GM12878 (cell line): ENCODE data around the gene DCTN2. TPM values are rescaled to one million over a fixed set of nuclear protein-coding genes. Genes with fewer than 3 reads are reported as not detected.

Source experiments
- ATF2 ChIP-seq: IDR thresholded peaks from 2 replicates; pipeline ENCODE4 v1.6.1; 2012; ENCODE audit warnings: low read length, inconsistent platforms
- CREM ChIP-seq: IDR thresholded peaks from 2 replicates; pipeline ENCODE4 v1.6.1; 2014; ENCODE audit warnings: antibody characterized with exemption, low read depth
- E2F4 ChIP-seq: IDR thresholded peaks from 2 replicates; pipeline ENCODE4 v1.6.1; 2012; ENCODE audit warnings: low read depth, low read length, improper control_type of control experiment
- JUNB ChIP-seq: IDR thresholded peaks from 2 replicates; pipeline ENCODE4 v1.6.1; 2016; ENCODE audit warnings: antibody characterized with exemption, mild to moderate bottlenecking
- JUND ChIP-seq: IDR thresholded peaks from 2 replicates; pipeline ENCODE4 v1.6.1; 2012; ENCODE audit warnings: low read depth, mild to moderate bottlenecking, low read length, improper control_type of control experiment, moderate library complexity
- KDM1A ChIP-seq: fragments of 200-600 bp; sonication (generic); IDR thresholded peaks from 2 replicates; pipeline ENCODE4 v1.6.1; 2016; ENCODE audit warnings: borderline replicate concordance
- MTA3 ChIP-seq: IDR thresholded peaks from 2 replicates; pipeline ENCODE4 v1.6.1; 2012; ENCODE audit warnings: low read length, inconsistent platforms, borderline replicate concordance
- MXI1 ChIP-seq: fragments of 150-350 bp; IDR thresholded peaks from 2 replicates; pipeline ENCODE4 v1.6.1; 2011; ENCODE audit warnings: low read depth, mild to moderate bottlenecking, inconsistent platforms, low read length, improper control_type of control experiment
- POLR2AphosphoS5 ChIP-seq: IDR thresholded peaks from 2 replicates; pipeline ENCODE4 v1.6.1; 2011; ENCODE audit warnings: mild to moderate bottlenecking, low read length, inconsistent platforms
- REST ChIP-seq: IDR thresholded peaks from 2 replicates; pipeline ENCODE4 v1.6.1; 2012; ENCODE audit warnings: mild to moderate bottlenecking, low read depth, low read length
- SMAD1 ChIP-seq: fragments of 450-650 bp; IDR thresholded peaks from 2 replicates; pipeline ENCODE4 v1.6.1; 2018; ENCODE audit warnings: mild to moderate bottlenecking, low read depth; ENCODE audit not compliant: partially characterized antibody
- SP1 ChIP-seq: IDR thresholded peaks from one replicate; pipeline ENCODE4 v1.6.1; 2011; ENCODE audit warnings: low read depth, low read length
- SPI1 ChIP-seq: IDR thresholded peaks from 2 replicates; pipeline ENCODE4 v1.6.1; 2011; ENCODE audit warnings: low read depth, mild to moderate bottlenecking, low read length, moderate library complexity, borderline replicate concordance; ENCODE audit not compliant: insufficient read depth
- TAF1 ChIP-seq: IDR thresholded peaks from 2 replicates; pipeline ENCODE4 v1.6.1; 2011; ENCODE audit warnings: mild to moderate bottlenecking, low read depth, low read length, borderline replicate concordance
- USF1 ChIP-seq: IDR thresholded peaks from 2 replicates; pipeline ENCODE4 v1.6.1; 2011; ENCODE audit warnings: borderline replicate concordance, low read depth, mild to moderate bottlenecking, moderate library complexity, mixed read lengths, low read length; ENCODE audit not compliant: insufficient read depth; ENCODE audit errors: extremely low read length
- ZBTB11 ChIP-seq: fragments of 450-650 bp; formaldehyde crosslinking; IDR thresholded peaks from 2 replicates; pipeline ENCODE4 v1.5.0; 2022; ENCODE audit warnings: mild to moderate bottlenecking, missing genetic modification characterization
- ZNF207 ChIP-seq: fragments of 450-650 bp; IDR thresholded peaks from 2 replicates; pipeline ENCODE4 v1.6.1; 2014; ENCODE audit warnings: antibody characterized with exemption, mild to moderate bottlenecking, borderline replicate concordance
- ZNF384 ChIP-seq: IDR thresholded peaks from 2 replicates; pipeline ENCODE4 v1.6.1; 2012; ENCODE audit warnings: low read depth, mild to moderate bottlenecking, low read length, improper control_type of control experiment, borderline replicate concordance
- polyA plus RNA-seq, 11 experiments: library from polyadenylated mRNA; depleted of rRNA in 4 of 11; unstranded in 6 of 11; stranded (reverse) in 5 of 11; fragments of >200 nt; fragmentation: Nextera tagmentation in 4 of 11; fragmentation: Illumina TruSeq in 1 of 11; extraction: Ambion mirVana in 4 of 11; extraction: Trizol in 1 of 11; gene quantifications; 1 replicate in 1 of 11; 2 replicates in 10 of 11; pipeline versions ENCODE4 v1.2.1 to v1.2.3, GENCODE V29; 2011 to 2016; ENCODE audit warnings: inconsistent platforms in 2 of 11, missing spikeins in 2 of 11, low read depth in 1 of 11
- total RNA-seq, 4 experiments: library from RNA; depleted of rRNA in 3 of 4; stranded (reverse); fragments of >200 nt in 3 of 4; fragmentation: Illumina TruSeq in 1 of 4; extraction: Trizol in 1 of 4; gene quantifications; 2 replicates each; pipeline versions ENCODE4 v1.2.1 to v1.2.3, GENCODE V29; 2013 to 2021

Gene DCTN2
- total and polyA plus RNA-seq, 10 of the 15 experiments (the other 5 are each of a cell fraction or from before 2014, with no cell fraction given) = 32.3 to 171 (median 100) TPM

GRCh38 chr12:57522011-57522886 lies 24.7 kb downstream of the DCTN2 start, which contains the start of gene MBD6 (continued):
- TF ChIP-seq MTA3 (no peak), JUND (no peak), POLR2AphosphoS5 (peak; percentile 74), CREM (0 out of 2 replicates have a peak, but pooled peaks have one; percentile 27), SPI1 (peak; percentile 48; the same call in 1 of the 2 replicates), TAF1 (0 out of 2 replicates have a peak, but pooled peaks have one; percentile 29), USF1 (peak; percentile 80), SP1 (peak; percentile 60), KDM1A (no peak), ATF2 (no peak), REST (no peak), SMAD1 (peak; percentile 46), ZNF384 (no peak), MXI1 (peak; percentile 91), JUNB (no peak), E2F4 (no peak), ZBTB11 (CRISPR knock-in tag) (no peak), ZNF207 (peak; percentile 86; the same call in 1 of the 2 replicates)
